Panc1 (cell line): ENCODE results near the gene LAMB2.

Experiments
- CTCF ChIP-seq: fragments of 450-650 bp; IDR thresholded peaks from 2 replicates; pipeline ENCODE4 v1.5.1; 2017; ENCODE audit warnings: mild to moderate bottlenecking
- POLR2AphosphoS5 ChIP-seq: IDR thresholded peaks from 2 replicates; pipeline ENCODE4 v1.6.1; 2012; ENCODE audit warnings: mild to moderate bottlenecking, low read depth, low read length, moderate library complexity
- SIN3A ChIP-seq: IDR thresholded peaks from 2 replicates; pipeline ENCODE4 v1.6.1; 2012; ENCODE audit warnings: low read depth, mild to moderate bottlenecking, low read length, moderate library complexity, borderline replicate concordance; ENCODE audit not compliant: insufficient read depth
- TCF7L2 ChIP-seq: IDR thresholded peaks from 2 replicates; pipeline ENCODE4 v1.6.1; 2011; ENCODE audit warnings: mild to moderate bottlenecking, low read depth, low read length, inconsistent platforms

DNA sequence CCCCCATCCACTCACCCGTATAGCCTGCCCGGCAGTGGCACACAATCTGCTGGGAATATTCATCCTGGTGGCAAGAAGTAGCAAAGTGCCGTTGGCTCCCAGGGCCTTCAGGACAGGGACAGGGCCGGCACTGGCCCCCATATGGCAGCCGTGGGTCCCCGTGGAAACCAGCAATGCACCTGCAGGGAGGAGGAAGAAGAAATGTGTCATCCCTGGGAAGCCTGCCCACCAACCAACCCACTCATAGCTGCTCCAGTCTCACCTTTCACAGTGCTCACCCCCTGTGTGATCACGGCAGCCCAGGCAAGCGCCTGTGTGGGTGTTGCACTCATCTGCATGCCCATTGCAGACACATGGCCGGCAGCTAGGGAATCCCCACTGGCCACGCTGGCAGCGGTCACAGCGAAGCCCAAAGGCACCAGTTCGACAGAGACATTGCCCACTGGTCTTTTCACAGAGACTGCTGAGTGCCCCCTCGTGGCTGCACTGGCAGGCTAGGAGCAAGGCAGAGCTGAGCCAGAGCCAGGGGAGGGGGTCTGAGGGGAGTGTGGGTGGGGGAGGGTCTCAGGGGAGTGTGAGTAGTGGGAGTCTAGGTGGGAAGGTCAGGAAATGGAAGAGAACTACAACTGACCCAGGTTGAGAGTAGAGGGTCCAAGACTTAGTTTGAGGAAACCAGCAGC, 7.7 kb downstream of the LAMB2 start:
- no peak for TF ChIP-seq CTCF
- TF ChIP-seq POLR2AphosphoS5: no peak
- TF ChIP-seq TCF7L2: no peak
- TF ChIP-seq SIN3A: no peak
